Peyer's patch (tissue), 4 donors: Measurements from ENCODE around the gene ACCSL.

Experiments used
- CTCF ChIP-seq, 6 experiments: fragments of 450-650 bp in 4 of 6; fragments of 200-600 bp in 2 of 6; sonication (generic) in 1 of 6; IDR thresholded peaks; one replicate each; pipeline ENCODE4 v1.5.1; 2017 to 2019; ENCODE audit warnings: antibody characterized with exemption in 6 of 6, mild to moderate bottlenecking in 3 of 6, moderate library complexity in 1 of 6
- POLR2A ChIP-seq, 2 donors: fragments of 450-650 bp; IDR thresholded peaks; one replicate each; pipeline ENCODE4 v1.5.1; 2017; ENCODE audit warnings: antibody characterized with exemption in 2 of 2, mild to moderate bottlenecking in 2 of 2, moderate library complexity in 2 of 2

DNA sequence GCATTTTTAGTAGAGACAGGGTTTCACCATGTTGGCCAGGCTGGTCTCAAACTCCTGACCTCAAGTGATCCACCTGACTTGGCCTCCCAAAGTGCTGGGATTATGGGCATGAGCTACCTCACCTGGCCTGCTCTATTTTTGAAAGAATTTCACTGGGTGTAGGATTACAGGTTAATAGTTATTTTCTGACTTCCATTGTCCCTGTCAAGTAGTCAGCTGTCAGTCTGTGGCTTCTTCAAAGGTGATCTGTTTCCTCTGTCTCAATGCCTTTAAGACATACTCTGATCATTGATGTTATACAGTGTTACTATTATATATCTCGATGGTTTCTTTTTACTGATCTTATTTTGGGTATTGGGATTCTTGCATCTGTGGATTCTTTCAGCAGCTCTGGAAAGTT, 37.5 kb downstream of the ACCSL start:
- TF ChIP-seq CTCF (IDR thresholded peaks at IDR 0.05) = no peak
- TF ChIP-seq POLR2A (IDR thresholded peaks at IDR 0.05) = no peak
